Lower leg skin (tissue), 3 donors: ENCODE results near the gene ADM.

Experiments used
- POLR2A ChIP-seq, 2 donors: fragments of 450-650 bp; IDR thresholded peaks; one replicate each; pipeline ENCODE4 v1.6.1; 2016 to 2017; ENCODE audit warnings: antibody characterized with exemption in 2 of 2, mild to moderate bottlenecking in 1 of 2, moderate library complexity in 1 of 2
- TF ChIP-seq, protein P1 (sequence below), 3 donors: fragments of 450-650 bp; IDR thresholded peaks; one replicate each; pipeline ENCODE4 v1.5.1; 2016; ENCODE audit warnings: antibody characterized with exemption in 3 of 3, mild to moderate bottlenecking in 3 of 3, moderate library complexity in 2 of 3

DNA sequence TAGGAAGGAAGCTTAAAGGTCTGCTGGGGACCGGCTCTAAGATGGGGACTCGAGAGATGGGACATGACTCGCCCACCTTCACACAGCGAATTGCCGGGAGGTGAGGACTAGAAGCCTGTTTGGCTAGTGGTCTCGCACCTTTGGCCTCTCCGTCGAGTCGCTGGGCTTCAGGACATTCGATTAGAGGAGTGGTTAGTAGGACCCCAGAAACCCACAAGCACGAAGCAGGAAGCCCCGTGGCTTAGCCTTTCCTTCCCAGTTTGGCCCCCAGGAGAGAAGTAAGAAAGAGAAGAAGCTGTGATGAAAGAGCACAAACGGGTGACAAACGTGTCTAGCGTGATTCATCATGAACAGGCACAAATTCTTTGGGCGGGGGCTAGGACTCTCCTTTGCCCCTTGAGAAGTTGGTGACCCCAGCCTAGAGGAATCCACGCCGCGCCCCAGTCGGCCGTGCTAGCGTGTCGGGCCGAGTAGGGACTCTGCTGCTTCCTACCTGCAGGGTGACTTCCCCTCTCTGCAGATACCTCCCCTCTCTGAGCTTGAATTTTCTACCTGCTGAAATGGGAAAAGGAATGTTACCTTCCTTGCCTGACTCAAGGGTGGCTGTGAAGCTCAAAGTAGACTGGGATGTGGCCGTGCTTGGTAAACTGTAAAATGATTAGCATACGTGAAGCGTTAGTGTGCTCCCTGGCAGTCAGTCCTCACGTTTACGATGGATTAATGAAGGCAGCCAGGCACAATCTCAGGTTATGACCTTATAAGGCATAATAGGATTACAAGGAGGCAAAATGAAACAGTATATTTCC, 1.1 kb upstream of the ADM start:
- no peak for TF ChIP-seq POLR2A (IDR thresholded peaks at IDR 0.05)
- TF ChIP-seq, protein P1, sequence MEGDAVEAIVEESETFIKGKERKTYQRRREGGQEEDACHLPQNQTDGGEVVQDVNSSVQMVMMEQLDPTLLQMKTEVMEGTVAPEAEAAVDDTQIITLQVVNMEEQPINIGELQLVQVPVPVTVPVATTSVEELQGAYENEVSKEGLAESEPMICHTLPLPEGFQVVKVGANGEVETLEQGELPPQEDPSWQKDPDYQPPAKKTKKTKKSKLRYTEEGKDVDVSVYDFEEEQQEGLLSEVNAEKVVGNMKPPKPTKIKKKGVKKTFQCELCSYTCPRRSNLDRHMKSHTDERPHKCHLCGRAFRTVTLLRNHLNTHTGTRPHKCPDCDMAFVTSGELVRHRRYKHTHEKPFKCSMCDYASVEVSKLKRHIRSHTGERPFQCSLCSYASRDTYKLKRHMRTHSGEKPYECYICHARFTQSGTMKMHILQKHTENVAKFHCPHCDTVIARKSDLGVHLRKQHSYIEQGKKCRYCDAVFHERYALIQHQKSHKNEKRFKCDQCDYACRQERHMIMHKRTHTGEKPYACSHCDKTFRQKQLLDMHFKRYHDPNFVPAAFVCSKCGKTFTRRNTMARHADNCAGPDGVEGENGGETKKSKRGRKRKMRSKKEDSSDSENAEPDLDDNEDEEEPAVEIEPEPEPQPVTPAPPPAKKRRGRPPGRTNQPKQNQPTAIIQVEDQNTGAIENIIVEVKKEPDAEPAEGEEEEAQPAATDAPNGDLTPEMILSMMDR (IDR thresholded peaks at IDR 0.05) = no peak
